COLO668 (cell line): ENCODE results near the gene TIMM17A.
A peak's percentile ranks its signal among the peaks of the same experiment; 100 is the strongest.

Source experiments
- DNase-seq: peaks from one replicate; lab custom pipeline; 2025; ENCODE audit not compliant: unreplicated experiment; lab: John Stamatoyannopoulos, UW

TIMM17A gene

GRCh38 chr1:201982623-201983379, 27.5 kb downstream of the TIMM17A start, which contains the start of gene RNPEP:
Gene RNPEP (plus strand): TSS chr1:201982648. CDS start chr1:201982667, 19 bp downstream.
- DNase-seq, result peak; percentile 89

DNA sequence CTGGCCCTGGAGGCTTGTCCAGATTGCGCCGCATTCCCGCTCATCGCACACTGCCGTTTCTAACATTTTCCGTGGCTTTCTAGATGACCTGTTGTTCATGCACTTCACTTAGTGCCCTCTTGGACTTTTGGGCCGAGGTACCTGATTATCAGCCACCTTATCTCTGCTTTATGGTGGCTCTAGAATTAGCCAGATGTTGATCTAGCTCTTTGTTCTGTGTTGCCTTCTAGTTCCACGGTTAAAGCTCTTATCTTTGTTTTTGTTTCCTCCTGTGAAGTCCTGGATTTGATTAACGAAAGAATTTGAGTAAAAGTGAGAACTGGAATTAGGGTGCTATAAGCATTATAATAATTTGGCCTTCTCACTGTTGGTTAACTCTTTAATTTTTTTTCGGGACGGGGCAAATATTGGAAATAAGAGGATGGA, 28.1 kb downstream of the TIMM17A start:
- no peak for DNase-seq

GRCh38 chr1:201984446-201984845, 29.1 kb downstream of the TIMM17A start:
- no peak for DNase-seq

- DNase-seq, result no peak
These were observed 30.1 kb downstream of the TIMM17A start for GRCh38 chr1:201985355-201985754.

GRCh38 chr1:201988601-201989000, 33.3 kb downstream of the TIMM17A start:
- no peak for DNase-seq

- no peak for DNase-seq
These were observed 34.2 kb downstream of the TIMM17A start for GRCh38 chr1:201989354-201990128.

DNA sequence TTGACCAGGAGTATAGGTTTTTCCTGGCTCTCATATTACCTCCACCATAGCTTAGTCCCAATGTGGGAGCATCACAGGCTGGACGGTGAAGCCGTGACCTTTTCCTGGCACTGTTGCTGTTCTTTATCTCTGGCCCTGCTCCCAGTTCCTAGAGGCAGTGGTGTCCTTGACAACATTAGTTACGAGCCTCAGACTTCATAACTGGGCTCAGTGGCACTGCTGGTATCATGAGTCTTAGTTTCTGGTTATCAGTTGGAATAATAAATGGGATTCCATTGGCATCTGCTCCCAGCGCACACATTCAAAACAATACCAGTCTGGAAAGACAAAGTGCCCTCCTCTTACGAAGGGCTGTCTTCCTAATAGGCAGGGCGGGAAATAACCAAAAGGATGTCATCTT, 35.1 kb downstream of the TIMM17A start:
- no peak for DNase-seq

- DNase-seq, result peak; percentile 75
These were observed 44.4 kb downstream of the TIMM17A start for GRCh38 chr1:201999625-202000238.

DNA sequence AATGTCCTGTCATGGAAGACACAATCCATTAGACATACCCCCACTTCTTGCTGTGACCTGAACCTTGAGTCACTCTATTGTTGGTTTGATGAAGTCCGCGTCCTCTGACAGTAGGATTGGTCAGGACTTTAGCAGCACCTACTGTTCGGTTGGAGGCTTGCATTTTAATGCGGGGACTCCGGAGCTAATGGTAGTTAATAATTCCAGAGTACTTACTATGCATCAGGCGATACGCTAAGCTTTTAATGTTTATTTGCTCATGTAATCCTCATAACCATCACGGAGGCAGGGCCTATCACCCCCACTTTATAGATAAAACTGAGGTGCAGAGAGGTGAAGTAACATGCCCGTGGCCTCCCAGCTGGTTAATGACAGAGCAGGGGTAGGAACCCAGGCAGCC, 47.2 kb downstream of the TIMM17A start:
- no peak for DNase-seq

GRCh38 chr1:202004711-202005110, 49.4 kb downstream of the TIMM17A start:
- DNase-seq, result no peak

DNA sequence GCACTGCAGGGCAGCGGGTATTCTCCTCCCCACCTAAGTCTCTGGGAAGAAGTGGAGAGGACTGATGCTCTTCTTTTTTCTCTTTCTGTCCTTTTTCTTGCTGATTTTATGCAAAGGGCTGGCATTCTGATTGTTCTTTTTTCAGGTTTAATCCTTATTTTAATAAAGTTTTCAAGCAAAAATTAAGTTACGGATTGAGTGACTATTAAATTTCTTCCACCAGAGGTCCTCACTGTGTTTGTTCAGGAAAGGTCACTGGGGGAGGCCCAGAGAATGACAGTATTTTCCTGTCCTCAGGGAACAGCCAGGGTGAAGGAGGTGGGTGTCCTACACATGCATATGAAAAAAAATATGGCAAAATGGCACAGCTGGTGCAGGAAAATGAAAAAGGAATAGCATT, 50.7 kb downstream of the TIMM17A start:
- DNase-seq, result no peak

- no peak for DNase-seq
These were observed 52.0 kb downstream of the TIMM17A start for GRCh38 chr1:202007304-202007703.

DNA sequence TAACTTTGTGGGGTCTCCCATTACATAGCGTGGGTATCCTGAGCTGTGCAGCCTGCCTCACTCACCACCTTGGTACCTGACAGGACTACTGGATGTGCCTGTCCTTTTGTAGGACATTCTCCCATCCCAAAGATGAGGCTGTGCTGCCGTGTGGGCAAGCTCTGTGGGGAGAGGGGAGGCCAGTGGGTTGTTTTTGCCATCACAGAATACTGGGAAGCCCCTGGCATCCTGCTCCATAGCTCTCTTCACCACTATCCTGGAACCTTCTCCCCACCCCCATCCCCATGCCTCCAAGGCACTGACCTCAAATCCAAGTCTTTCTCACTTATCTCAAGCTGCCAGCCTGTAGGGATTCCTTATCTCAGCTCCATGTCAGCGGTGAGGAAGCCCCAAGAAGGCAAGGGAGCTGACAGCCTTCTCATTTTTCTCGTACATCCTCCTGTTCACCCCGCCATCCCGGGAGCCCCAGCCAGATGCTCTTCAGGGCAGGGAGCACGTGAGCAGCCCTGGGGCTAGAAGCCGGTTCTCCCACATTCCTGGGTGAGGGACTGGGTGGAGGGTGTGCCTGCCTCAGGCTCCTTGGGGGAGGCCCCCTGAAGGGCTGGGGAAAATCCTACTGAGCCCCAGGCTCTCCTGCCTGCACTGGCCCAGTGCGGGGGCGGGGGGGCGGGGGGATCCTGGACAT, 52.6 kb downstream of the TIMM17A start:
- peak; percentile 94 for DNase-seq

GRCh38 chr1:202009326-202010179, 54.2 kb downstream of the TIMM17A start:
- peak; percentile 89 for DNase-seq

- peak; percentile 97 for DNase-seq
These were observed 55.1 kb downstream of the TIMM17A start, which contains the start of gene ELF3 for GRCh38 chr1:202010180-202011015. Gene ELF3 (plus strand): TSS chr1:202010587. CDS start chr1:202011137, 550 bp downstream.

DNA sequence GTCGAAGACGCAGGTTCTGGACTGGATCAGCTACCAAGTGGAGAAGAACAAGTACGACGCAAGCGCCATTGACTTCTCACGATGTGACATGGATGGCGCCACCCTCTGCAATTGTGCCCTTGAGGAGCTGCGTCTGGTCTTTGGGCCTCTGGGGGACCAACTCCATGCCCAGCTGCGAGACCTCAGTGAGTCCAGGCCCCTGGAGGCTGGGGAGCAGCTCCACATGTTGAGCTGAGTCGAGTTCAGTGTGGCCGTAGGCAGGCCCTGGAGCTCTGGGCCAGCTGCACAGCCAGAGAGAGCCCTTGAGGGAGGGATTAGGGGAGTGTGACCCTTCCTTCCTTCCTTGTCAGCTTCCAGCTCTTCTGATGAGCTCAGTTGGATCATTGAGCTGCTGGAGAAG, 56.7 kb downstream of the TIMM17A start:
- peak; percentile 56 for DNase-seq

DNA sequence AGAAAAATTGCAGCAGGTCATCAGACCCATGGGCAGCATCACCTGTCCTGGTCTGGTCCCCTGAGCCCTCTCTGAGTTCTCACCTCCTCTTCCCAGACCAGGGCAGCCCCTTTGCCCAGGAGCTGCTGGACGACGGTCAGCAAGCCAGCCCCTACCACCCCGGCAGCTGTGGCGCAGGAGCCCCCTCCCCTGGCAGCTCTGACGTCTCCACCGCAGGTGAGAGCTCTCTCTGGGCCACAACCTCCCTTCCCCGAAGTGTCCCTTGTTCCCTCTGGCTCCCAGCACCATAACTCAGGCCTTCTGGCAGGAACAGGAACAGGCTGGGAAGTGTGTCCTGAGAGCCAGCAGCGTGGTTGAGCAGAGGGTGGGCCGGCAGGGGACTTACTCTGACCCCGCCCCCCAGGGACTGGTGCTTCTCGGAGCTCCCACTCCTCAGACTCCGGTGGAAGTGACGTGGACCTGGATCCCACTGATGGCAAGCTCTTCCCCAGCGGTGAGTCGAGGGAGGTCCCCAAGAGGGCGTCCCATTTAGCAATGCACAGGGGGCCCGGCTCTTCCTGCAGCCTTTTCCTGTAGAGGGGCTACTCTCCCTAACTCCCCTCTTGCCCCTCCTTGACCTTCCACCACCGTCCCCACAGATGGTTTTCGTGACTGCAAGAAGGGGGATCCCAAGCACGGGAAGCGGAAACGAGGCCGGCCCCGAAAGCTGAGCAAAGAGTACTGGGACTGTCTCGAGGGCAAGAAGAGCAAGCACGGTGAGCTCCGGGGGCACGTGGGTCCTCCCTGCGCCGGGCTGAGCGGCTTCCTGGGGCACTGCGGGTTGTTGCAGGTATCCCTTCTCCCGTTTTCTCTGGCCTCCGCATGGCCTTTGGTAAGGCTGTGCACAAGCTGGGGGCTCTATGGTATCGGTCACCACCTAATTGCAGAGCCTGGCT, 57.5 kb downstream of the TIMM17A start:
- DNase-seq, result peak; percentile 61

- DNase-seq, result peak; percentile 35
These were observed 58.3 kb downstream of the TIMM17A start for GRCh38 chr1:202013603-202014002.
